ENCODE measurements around the gene PDIK1L. TPM values are rescaled to one million over a fixed set of nuclear protein-coding genes. Genes with fewer than 3 reads are reported as not detected.

The PDIK1L gene
- polyA plus RNA-seq, 1 donor from 2014 or later: 44.9 TPM

GRCh38 chr1:26067432-26067911 lies 44.2 kb upstream of the PDIK1L start, which contains the start of gene TRIM63:
Gene TRIM63 (minus strand): TSS chr1:26067630. CDS start chr1:26067494, 136 bp downstream.
- Histone ChIP-seq H3K9me2 (ENCODE audit: insufficient read depth, low read length) (no peaks in the 10 kb centered on the region), H3F3A (ENCODE audit: insufficient read depth, low read length, poor library complexity, severe bottlenecking) (no peaks in the 10 kb centered on the region), H3K27ac (ENCODE audit: low read length) (no peak within 1 kb of the TSS), H3K9me3 (ENCODE audit: low read length) (no peaks in the 10 kb centered on the region), H3K4me3 (ENCODE audit: low read length) (no peak within 1 kb of the TSS), H3K36me3 (ENCODE audit: insufficient read depth, low read length) (no peaks in the 10 kb centered on the region), H3K79me2 (replicated peaks; ENCODE audit: insufficient read depth, low read length) (no peaks in the 10 kb centered on the region), H3K4me2 (ENCODE audit: low read length) (no peak within 1 kb of the TSS), H4K20me1 (ENCODE audit: insufficient read depth) (no peaks in the 10 kb centered on the region), H3K27me3 (ENCODE audit: insufficient read depth, low read depth, low read length) (no peaks in the 10 kb centered on the region), H3K9ac (ENCODE audit: low read length) (no peak within 1 kb of the TSS), H2AFZ (ENCODE audit: low read depth, low read length) (no peak within 1 kb of the TSS)
- no peak for TF ChIP-seq RAD21 (conservative IDR thresholded peaks at IDR 0.05)
- TF ChIP-seq MXI1 (conservative IDR thresholded peaks at IDR 0.05; ENCODE audit: poor library complexity, severe bottlenecking): no peak
- no peak for TF ChIP-seq POLR2AphosphoS5 (IDR thresholded peaks at IDR 0.05)
- TF ChIP-seq SMC3 (conservative IDR thresholded peaks at IDR 0.05; ENCODE audit: poor library complexity): no peak

DNA sequence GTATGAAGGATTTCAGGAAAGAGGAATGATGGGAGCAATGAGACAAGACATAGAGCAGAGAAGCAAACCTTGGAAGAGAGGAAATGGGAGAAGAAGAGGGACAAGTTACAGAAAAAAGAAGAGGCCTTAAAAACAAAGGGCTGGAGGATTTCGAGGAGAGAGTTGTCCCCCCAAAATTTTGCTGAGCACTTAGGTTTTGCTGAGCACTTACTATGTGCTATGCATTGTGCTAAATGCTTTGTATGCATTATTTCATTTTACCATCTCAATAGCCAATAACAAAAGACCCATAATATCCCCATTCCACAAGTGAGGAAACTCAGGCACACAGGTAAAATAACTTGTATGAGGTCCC lies 41.7 kb upstream of the PDIK1L start:
- no peaks in the 10 kb centered on the region for H3K27me3 ChIP-seq (ENCODE audit: insufficient read depth, low read depth, low read length)
- no peak overlapping the region for H3K9ac ChIP-seq (ENCODE audit: low read length)
- H3K79me2 ChIP-seq (replicated peaks; ENCODE audit: insufficient read depth, low read length): no peaks in the 10 kb centered on the region
- no peak overlapping the region for H3K4me3 ChIP-seq (ENCODE audit: low read length)
- no peaks in the 10 kb centered on the region for H3K9me2 ChIP-seq (ENCODE audit: insufficient read depth, low read length)
- H3K9me3 ChIP-seq (ENCODE audit: low read length): no peaks in the 10 kb centered on the region
- TF ChIP-seq EZH2 (IDR thresholded peaks at IDR 0.05; ENCODE audit: borderline replicate concordance, insufficient read depth, low read length, poor library complexity, severe bottlenecking) (no peak), CTCF (IDR thresholded peaks at IDR 0.05; ENCODE audit: poor library complexity, severe bottlenecking) (no peak), EP300 (conservative IDR thresholded peaks at IDR 0.05; ENCODE audit: poor library complexity, severe bottlenecking) (no peak)
- no peak overlapping the region for H3K4me2 ChIP-seq (ENCODE audit: low read length)
- H2AFZ ChIP-seq (ENCODE audit: low read depth, low read length): no peak overlapping the region
- no peak overlapping the region for H3K27ac ChIP-seq (ENCODE audit: low read length)
- no peaks in the 10 kb centered on the region for H3F3A ChIP-seq (ENCODE audit: insufficient read depth, low read length, poor library complexity, severe bottlenecking)
- no peaks in the 10 kb centered on the region for H3K36me3 ChIP-seq (ENCODE audit: insufficient read depth, low read length)
- no peaks in the 10 kb centered on the region for H4K20me1 ChIP-seq (ENCODE audit: insufficient read depth)

GRCh38 chr1:26070296-26070962 lies 41.2 kb upstream of the PDIK1L start:
- H3K27ac ChIP-seq (ENCODE audit: low read length): no peak overlapping the region
- no peaks in the 10 kb centered on the region for H3K36me3 ChIP-seq (ENCODE audit: insufficient read depth, low read length)
- TF ChIP-seq REST (IDR thresholded peaks at IDR 0.05; ENCODE audit: borderline replicate concordance) (no peak), CTCF (IDR thresholded peaks at IDR 0.05; ENCODE audit: poor library complexity, severe bottlenecking) (no peak), TAF1 (IDR thresholded peaks at IDR 0.05; ENCODE audit: low read depth) (no peak), SMC3 (conservative IDR thresholded peaks at IDR 0.05; ENCODE audit: poor library complexity) (no peak), EZH2 (IDR thresholded peaks at IDR 0.05; ENCODE audit: borderline replicate concordance, insufficient read depth, low read length, poor library complexity, severe bottlenecking) (no peak), RAD21 (conservative IDR thresholded peaks at IDR 0.05) (no peak), EP300 (conservative IDR thresholded peaks at IDR 0.05; ENCODE audit: poor library complexity, severe bottlenecking) (no peak), POLR2AphosphoS5 (IDR thresholded peaks at IDR 0.05) (no peak), MXI1 (conservative IDR thresholded peaks at IDR 0.05; ENCODE audit: poor library complexity, severe bottlenecking) (no peak)
- H3K9me3 ChIP-seq (ENCODE audit: low read length): no peaks in the 10 kb centered on the region
- no peak overlapping the region for H3K4me3 ChIP-seq (ENCODE audit: low read length)
- no peaks in the 10 kb centered on the region for H3K27me3 ChIP-seq (ENCODE audit: insufficient read depth, low read depth, low read length)
- no peaks in the 10 kb centered on the region for H4K20me1 ChIP-seq (ENCODE audit: insufficient read depth)
- no peaks in the 10 kb centered on the region for H3K9me2 ChIP-seq (ENCODE audit: insufficient read depth, low read length)
- H3K4me2 ChIP-seq (ENCODE audit: low read length): no peak overlapping the region
- no peak overlapping the region for H3K9ac ChIP-seq (ENCODE audit: low read length)
- H2AFZ ChIP-seq (ENCODE audit: low read depth, low read length): no peak overlapping the region
- no peaks in the 10 kb centered on the region for H3F3A ChIP-seq (ENCODE audit: insufficient read depth, low read length, poor library complexity, severe bottlenecking)
- no peaks in the 10 kb centered on the region for H3K79me2 ChIP-seq (replicated peaks; ENCODE audit: insufficient read depth, low read length)
